Measurements from ENCODE around the gene NAXD.

DNA sequence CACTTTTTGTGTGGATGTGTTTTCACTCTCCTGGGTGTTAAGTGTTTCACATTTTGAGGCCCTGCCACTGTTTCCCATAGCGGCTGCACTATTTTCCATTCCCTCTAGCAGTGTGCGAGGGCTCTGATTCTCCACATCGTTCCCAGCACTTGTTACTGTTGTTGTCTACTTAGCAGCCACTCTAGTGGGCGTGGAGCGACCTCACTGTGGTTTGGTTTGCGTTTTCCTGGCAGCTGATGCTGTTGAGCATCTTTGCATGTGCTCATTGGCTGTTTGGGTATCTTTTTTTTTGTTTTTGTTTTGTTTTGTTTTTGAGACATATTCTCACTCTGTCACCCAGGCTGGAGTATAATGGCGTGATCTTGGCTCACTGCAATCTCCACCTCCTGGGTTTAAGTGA lies 14.4 kb downstream of the NAXD start:
- TF ChIP-seq CTCF (IDR thresholded peaks at IDR 0.05; ENCODE audit: insufficient read depth, low read length, poor library complexity, severe bottlenecking) (no peak), EZH2phosphoT487 (conservative IDR thresholded peaks at IDR 0.05; ENCODE audit: low read length) (no peak)

Data from SU-DHL-6 (cell line).